ENCODE results near the gene LRRC17.

Gene LRRC17

DNA sequence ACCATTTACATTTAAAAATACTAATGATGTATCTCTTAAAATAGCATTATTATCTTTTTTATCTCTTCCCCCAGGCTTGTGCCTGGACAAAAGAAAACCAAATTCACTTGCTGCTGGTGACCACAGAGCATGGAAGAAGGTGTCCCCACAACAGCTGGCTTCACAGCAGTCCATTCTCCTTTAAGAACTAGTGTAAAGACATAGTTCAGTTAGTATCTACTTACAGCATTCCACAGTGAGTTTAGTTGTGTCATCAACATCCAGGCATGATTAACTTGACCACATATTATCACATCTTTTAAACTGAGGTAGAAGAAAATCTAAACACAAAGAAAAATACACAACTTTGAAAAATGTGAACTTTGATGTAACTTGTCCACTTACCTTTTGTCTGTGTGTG lies 55.0 kb downstream of the LRRC17 start:
- H4K20me1 ChIP-seq (ENCODE audit: insufficient read depth, low read length) = no peaks in the 10 kb centered on the region
- ATAC-seq (ENCODE audit: insufficient read depth, low read depth) = no peak
- DNase-seq = no peak
- no peaks in the 10 kb centered on the region for H3K27me3 ChIP-seq (ENCODE audit: insufficient read depth, low read length, poor library complexity)
- H3K4me3 ChIP-seq (ENCODE audit: low read depth in 1 of 2, low read length in 2 of 2) = no peak overlapping the region
- no peak overlapping the region for H3K9ac ChIP-seq (ENCODE audit: low read depth, low read length)
- H3K9me3 ChIP-seq (ENCODE audit: insufficient read depth, low read length, severe bottlenecking) = no peaks in the 10 kb centered on the region
- no peaks in the 10 kb centered on the region for H3K36me3 ChIP-seq (ENCODE audit: insufficient read depth, low read length)
- H3K4me1 ChIP-seq (ENCODE audit: insufficient read depth, low read length) = no peaks in the 10 kb centered on the region
- TF ChIP-seq, protein P1, sequence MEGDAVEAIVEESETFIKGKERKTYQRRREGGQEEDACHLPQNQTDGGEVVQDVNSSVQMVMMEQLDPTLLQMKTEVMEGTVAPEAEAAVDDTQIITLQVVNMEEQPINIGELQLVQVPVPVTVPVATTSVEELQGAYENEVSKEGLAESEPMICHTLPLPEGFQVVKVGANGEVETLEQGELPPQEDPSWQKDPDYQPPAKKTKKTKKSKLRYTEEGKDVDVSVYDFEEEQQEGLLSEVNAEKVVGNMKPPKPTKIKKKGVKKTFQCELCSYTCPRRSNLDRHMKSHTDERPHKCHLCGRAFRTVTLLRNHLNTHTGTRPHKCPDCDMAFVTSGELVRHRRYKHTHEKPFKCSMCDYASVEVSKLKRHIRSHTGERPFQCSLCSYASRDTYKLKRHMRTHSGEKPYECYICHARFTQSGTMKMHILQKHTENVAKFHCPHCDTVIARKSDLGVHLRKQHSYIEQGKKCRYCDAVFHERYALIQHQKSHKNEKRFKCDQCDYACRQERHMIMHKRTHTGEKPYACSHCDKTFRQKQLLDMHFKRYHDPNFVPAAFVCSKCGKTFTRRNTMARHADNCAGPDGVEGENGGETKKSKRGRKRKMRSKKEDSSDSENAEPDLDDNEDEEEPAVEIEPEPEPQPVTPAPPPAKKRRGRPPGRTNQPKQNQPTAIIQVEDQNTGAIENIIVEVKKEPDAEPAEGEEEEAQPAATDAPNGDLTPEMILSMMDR (IDR thresholded peaks at IDR 0.05; ENCODE audit: borderline replicate concordance, extremely low read depth, low read length, poor library complexity, severe bottlenecking) = no peak
- no peak for TF ChIP-seq EZH2 (IDR thresholded peaks at IDR 0.05; ENCODE audit: borderline replicate concordance, low read depth, low read length, severe bottlenecking)
- no peak overlapping the region for H3K27ac ChIP-seq (ENCODE audit: low read length)
- H3K4me2 ChIP-seq (ENCODE audit: insufficient read depth, low read length) = no peak overlapping the region
- H3K79me2 ChIP-seq (ENCODE audit: insufficient read depth, low read length) = no peaks in the 10 kb centered on the region
- no peak overlapping the region for H2AFZ ChIP-seq (ENCODE audit: low read depth, low read length)

DNA sequence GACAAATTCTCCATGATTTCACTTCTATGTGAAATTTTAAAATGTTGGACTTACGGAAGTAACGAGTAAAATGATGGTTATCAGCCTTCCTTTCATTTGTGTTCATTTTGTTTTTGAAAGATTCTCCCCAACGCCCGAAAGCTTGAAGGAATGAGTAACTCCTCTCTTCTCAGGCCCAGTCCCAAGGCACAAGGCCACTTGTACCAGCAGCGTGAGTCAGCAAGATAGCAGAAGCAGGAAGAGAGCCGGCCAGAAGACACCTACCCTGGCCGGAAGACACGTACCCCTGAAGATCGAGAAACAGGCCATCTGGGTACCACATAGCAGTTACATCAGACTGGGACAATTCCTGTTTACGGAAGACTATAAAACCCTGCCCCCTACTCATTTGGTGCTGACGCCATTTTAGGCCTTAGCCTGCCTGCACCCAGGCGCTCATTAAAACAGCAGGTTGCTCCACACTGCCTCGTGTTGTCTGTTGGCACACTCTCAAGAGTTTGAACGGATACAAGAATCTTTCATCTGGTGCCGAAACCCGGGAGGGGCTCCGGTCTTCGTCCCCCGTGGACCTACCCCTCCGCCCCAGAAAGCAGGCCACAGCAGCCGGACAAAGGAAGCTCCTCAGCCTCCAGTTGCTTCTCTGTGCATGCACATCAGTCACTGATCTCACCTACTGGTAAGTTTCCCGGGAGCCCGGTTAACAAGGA lies 60.4 kb downstream of the LRRC17 start:
- H2AFZ ChIP-seq (ENCODE audit: low read depth, low read length) = no peak overlapping the region
- DNase-seq (no peak), ATAC-seq (ENCODE audit: insufficient read depth, low read depth) (no peak)
- H3K79me2 ChIP-seq (ENCODE audit: insufficient read depth, low read length) = no peaks in the 10 kb centered on the region
- H3K27ac ChIP-seq (ENCODE audit: low read length) = no peak overlapping the region
- H3K36me3 ChIP-seq (ENCODE audit: insufficient read depth, low read length) = no peaks in the 10 kb centered on the region
- H3K27me3 ChIP-seq (ENCODE audit: insufficient read depth, low read length, poor library complexity) = no peaks in the 10 kb centered on the region
- H3K4me1 ChIP-seq (ENCODE audit: insufficient read depth, low read length) = no peaks in the 10 kb centered on the region
- H3K4me3 ChIP-seq (ENCODE audit: low read depth in 1 of 2, low read length in 2 of 2) = no peak overlapping the region
- no peak overlapping the region for H3K4me2 ChIP-seq (ENCODE audit: insufficient read depth, low read length)
- H4K20me1 ChIP-seq (ENCODE audit: insufficient read depth, low read length) = no peaks in the 10 kb centered on the region
- no peak overlapping the region for H3K9ac ChIP-seq (ENCODE audit: low read depth, low read length)
- TF ChIP-seq EZH2 (IDR thresholded peaks at IDR 0.05; ENCODE audit: borderline replicate concordance, low read depth, low read length, severe bottlenecking) = no peak
- TF ChIP-seq, protein P1 (IDR thresholded peaks at IDR 0.05; ENCODE audit: borderline replicate concordance, extremely low read depth, low read length, poor library complexity, severe bottlenecking) = no peak
- H3K9me3 ChIP-seq (ENCODE audit: insufficient read depth, low read length, severe bottlenecking) = no peaks in the 10 kb centered on the region

GRCh38 chr7:102974366-102975236 lies 61.8 kb downstream of the LRRC17 start:
- ATAC-seq (ENCODE audit: insufficient read depth, low read depth) = no peak
- no peak overlapping the region for H3K27ac ChIP-seq (ENCODE audit: low read length)
- no peak overlapping the region for H3K4me2 ChIP-seq (ENCODE audit: insufficient read depth, low read length)
- TF ChIP-seq, protein P1 (IDR thresholded peaks at IDR 0.05; ENCODE audit: borderline replicate concordance, extremely low read depth, low read length, poor library complexity, severe bottlenecking) = no peak
- TF ChIP-seq EZH2 (IDR thresholded peaks at IDR 0.05; ENCODE audit: borderline replicate concordance, low read depth, low read length, severe bottlenecking) = no peak
- no peaks in the 10 kb centered on the region for H3K79me2 ChIP-seq (ENCODE audit: insufficient read depth, low read length)
- H4K20me1 ChIP-seq (ENCODE audit: insufficient read depth, low read length) = no peaks in the 10 kb centered on the region
- no peaks in the 10 kb centered on the region for H3K36me3 ChIP-seq (ENCODE audit: insufficient read depth, low read length)
- H3K9ac ChIP-seq (ENCODE audit: low read depth, low read length) = no peak overlapping the region
- no peaks in the 10 kb centered on the region for H3K27me3 ChIP-seq (ENCODE audit: insufficient read depth, low read length, poor library complexity)
- no peaks in the 10 kb centered on the region for H3K4me1 ChIP-seq (ENCODE audit: insufficient read depth, low read length)
- no peak overlapping the region for H2AFZ ChIP-seq (ENCODE audit: low read depth, low read length)
- no peak overlapping the region for H3K4me3 ChIP-seq (ENCODE audit: low read depth in 1 of 2, low read length in 2 of 2)
- no peaks in the 10 kb centered on the region for H3K9me3 ChIP-seq (ENCODE audit: insufficient read depth, low read length, severe bottlenecking)
- no peak for DNase-seq
